HG02943 (cell line): ENCODE data around the gene SERPINI1.
"Not testable (repeated sequence)": the region's sequence is repeated elsewhere in the genome, so short reads cannot be mapped to it uniquely, and the experiment has no call there.

Experiments
- ATAC-seq: cut with Tn5 transposase; IDR thresholded peaks from one replicate; pipeline ENCODE4 v1.9.1; 2021; ENCODE audit warnings: mild to moderate bottlenecking, low read depth, moderate library complexity; ENCODE audit not compliant: unreplicated experiment

Gene SERPINI1

GRCh38 chr3:167780214-167780883 is 44.8 kb downstream of the SERPINI1 start:
- ATAC-seq: no peak

- no peak for ATAC-seq
Observed at GRCh38 chr3:167783781-167784180, 48.3 kb downstream of the SERPINI1 start.

GRCh38 chr3:167785790-167786189 is 50.3 kb downstream of the SERPINI1 start:
- ATAC-seq: no peak

GRCh38 chr3:167787440-167787839 is 51.9 kb downstream of the SERPINI1 start:
- ATAC-seq: no peak

- peak; percentile 81 for ATAC-seq
Observed at GRCh38 chr3:167798443-167798842, 62.9 kb downstream of the SERPINI1 start.

GRCh38 chr3:167808910-167809309 is 73.4 kb downstream of the SERPINI1 start:
- ATAC-seq: no peak

- ATAC-seq: no peak
Observed at GRCh38 chr3:167810236-167810635, 74.7 kb downstream of the SERPINI1 start.

- ATAC-seq: no peak
Observed at GRCh38 chr3:167811031-167811430, 75.5 kb downstream of the SERPINI1 start.

- no peak for ATAC-seq
Observed at GRCh38 chr3:167813169-167814123, 77.9 kb downstream of the SERPINI1 start.

- ATAC-seq: no peak
Observed at GRCh38 chr3:167814441-167814951, 79.0 kb downstream of the SERPINI1 start.

- ATAC-seq: no peak
Observed at GRCh38 chr3:167816953-167817352, 81.4 kb downstream of the SERPINI1 start.

GRCh38 chr3:167820102-167820865 is 84.8 kb downstream of the SERPINI1 start:
- no peak for ATAC-seq

- ATAC-seq: no peak
Observed at GRCh38 chr3:167821248-167821805, 85.8 kb downstream of the SERPINI1 start.

GRCh38 chr3:167823738-167824137 is 88.2 kb downstream of the SERPINI1 start:
- no peak for ATAC-seq

GRCh38 chr3:167827588-167827987 is 92.1 kb downstream of the SERPINI1 start:
- not testable (repeated sequence) for ATAC-seq

- ATAC-seq: no peak
Observed at GRCh38 chr3:167829071-167829470, 93.5 kb downstream of the SERPINI1 start.

- ATAC-seq: no peak
Observed at GRCh38 chr3:167830007-167830406, 94.5 kb downstream of the SERPINI1 start.

GRCh38 chr3:167835359-167835758 is 99.8 kb downstream of the SERPINI1 start:
- ATAC-seq: no peak

GRCh38 chr3:167835953-167836352 is 100.4 kb downstream of the SERPINI1 start:
- ATAC-seq: no peak

- ATAC-seq: no peak
Observed at GRCh38 chr3:167837466-167837865, 101.9 kb downstream of the SERPINI1 start.
